IMR-90 (cell line): ENCODE measurements around the gene SARDH. TPM values are rescaled to one million over a fixed set of nuclear protein-coding genes. Genes with fewer than 3 reads are reported as not detected.

Source experiments
- ATAC-seq: fragments of 200-7000 bp; cut with Tn5 transposase; 2 replicates; pipeline ENCODE4 v1.9.1; 2020; ENCODE audit warnings: low read depth, mild to moderate bottlenecking, moderate library complexity
- BruUV-seq: library from RNA; stranded (reverse); fragments of 400-500 nt; replicated peaks from 2 replicates; lab custom pipeline; 2021; lab: Mats Ljungman, UMichigan
- CTCF ChIA-PET: fragments of 300-600 bp; formaldehyde crosslinking; extraction: SDS; loops from one replicate; lab custom pipeline; 2021; ENCODE audit warnings: antibody characterized with exemption; lab: Yijun Ruan, JAX
- POLR2A ChIA-PET: fragments of 300-600 bp; sonication (Branson Sonifier 250); formaldehyde crosslinking; loops from one replicate; lab custom pipeline; 2022; ENCODE audit warnings: antibody characterized with exemption; ENCODE audit not compliant: unreplicated experiment; lab: Charles Lee
- DNase-seq: peaks from one replicate; pipeline ENCODE4 v3.0.0; 2013
- H2AFZ ChIP-seq: replicated peaks from 2 replicates; pipeline ENCODE3; 2013; ENCODE audit warnings: low read length, mild to moderate bottlenecking; ENCODE audit not compliant: poor library complexity
- H2AK5ac ChIP-seq: 2 replicates; pipeline ENCODE4 v1.6.1; 2013; ENCODE audit warnings: low read depth, low read length, inconsistent platforms
- H2AK9ac ChIP-seq: replicated peaks from 2 replicates; pipeline ENCODE3; 2013; ENCODE audit warnings: mild to moderate bottlenecking, low read depth, low read length, moderate library complexity; ENCODE audit not compliant: poor library complexity
- H2BK120ac ChIP-seq: 2 replicates; pipeline ENCODE4 v1.6.1; 2013; ENCODE audit warnings: low read depth, low read length, inconsistent platforms
- H2BK15ac ChIP-seq: 3 replicates; pipeline ENCODE4 v1.6.1; 2013; ENCODE audit warnings: low read depth, low read length, inconsistent platforms
- H2BK20ac ChIP-seq: 2 replicates; pipeline ENCODE4 v1.6.1; 2013; ENCODE audit warnings: low read depth, mild to moderate bottlenecking, inconsistent platforms, low read length, moderate library complexity
- H2BK5ac ChIP-seq: 2 replicates; pipeline ENCODE4 v1.6.1; 2013; ENCODE audit warnings: mild to moderate bottlenecking, low read depth, low read length, inconsistent platforms; ENCODE audit not compliant: poor library complexity, severe bottlenecking
- H3K14ac ChIP-seq: replicated peaks from 2 replicates; pipeline ENCODE4 v1.6.1; 2013; ENCODE audit warnings: low read depth, low read length, inconsistent platforms
- H3K18ac ChIP-seq: 2 replicates; pipeline ENCODE4 v1.6.1; 2013; ENCODE audit warnings: low read depth, low read length, control low read depth
- H3K23ac ChIP-seq: 2 replicates; pipeline ENCODE4 v1.6.1; 2013; ENCODE audit warnings: low read depth, low read length, inconsistent platforms
- H3K27ac ChIP-seq: 2 replicates; pipeline ENCODE4 v1.5.1; 2013; ENCODE audit warnings: mild to moderate bottlenecking, control low read depth, low read length; ENCODE audit not compliant: insufficient read depth
- H3K27me3 ChIP-seq: 2 replicates; pipeline ENCODE4 v1.6.1; 2013; ENCODE audit warnings: low read length; ENCODE audit not compliant: control insufficient read depth, insufficient read depth
- H3K36me3 ChIP-seq: 2 replicates; pipeline ENCODE4 v1.6.1; 2013; ENCODE audit warnings: low read length, mixed read lengths; ENCODE audit not compliant: control insufficient read depth, insufficient read depth
- H3K4ac ChIP-seq: 2 replicates; pipeline ENCODE4 v1.6.1; 2013; ENCODE audit warnings: low read depth, low read length, inconsistent platforms
- H3K4me1 ChIP-seq: 2 replicates; pipeline ENCODE4 v1.6.1; 2013; ENCODE audit warnings: low read length, mixed read lengths; ENCODE audit not compliant: control insufficient read depth, insufficient read depth
- H3K4me2 ChIP-seq: 2 replicates; pipeline ENCODE4 v1.6.1; 2013; ENCODE audit warnings: low read depth, mild to moderate bottlenecking, control low read depth, low read length, moderate library complexity
- H3K4me3 ChIP-seq: 2 replicates; pipeline ENCODE4 v1.5.1; 2013; ENCODE audit warnings: low read depth, mild to moderate bottlenecking, control low read depth, low read length, moderate library complexity; ENCODE audit not compliant: insufficient read depth
- H3K56ac ChIP-seq: 2 replicates; pipeline ENCODE4 v1.6.1; 2013; ENCODE audit warnings: low read length, inconsistent platforms; ENCODE audit not compliant: insufficient read depth; ENCODE audit errors: extremely low read depth
- H3K79me1 ChIP-seq, 2 experiments: 2 replicates each; pipeline ENCODE4 v1.6.1; 2013; ENCODE audit warnings: low read length in 2 of 2, inconsistent platforms in 1 of 2, low read depth in 1 of 2
- H3K9ac ChIP-seq: 2 replicates; pipeline ENCODE4 v1.6.1; 2013; ENCODE audit warnings: low read depth, low read length, control low read depth
- H3K9me1 ChIP-seq: 2 replicates; pipeline ENCODE4 v1.6.1; 2013; ENCODE audit warnings: low read length, inconsistent platforms; ENCODE audit not compliant: insufficient read depth
- H3K9me3 ChIP-seq: 2 replicates; pipeline ENCODE4 v1.6.1; 2013; ENCODE audit warnings: low read length; ENCODE audit not compliant: control insufficient read depth, insufficient read depth
- H4K20me1 ChIP-seq: 2 replicates; pipeline ENCODE4 v1.6.1; 2013; ENCODE audit warnings: low read length, inconsistent platforms; ENCODE audit not compliant: insufficient read depth
- H4K5ac ChIP-seq: 2 replicates; pipeline ENCODE4 v1.6.1; 2013; ENCODE audit warnings: mild to moderate bottlenecking, low read depth, low read length, control low read depth
- H4K8ac ChIP-seq, 2 experiments: 2 replicates each; pipeline ENCODE4 v1.6.1; 2013; ENCODE audit warnings: low read depth in 2 of 2, low read length in 2 of 2, control low read depth in 1 of 2, inconsistent platforms in 1 of 2
- H4K91ac ChIP-seq: 2 replicates; pipeline ENCODE4 v1.6.1; 2013; ENCODE audit warnings: low read depth, low read length, inconsistent platforms; ENCODE audit not compliant: insufficient read depth
- BHLHE40 ChIP-seq: fragments of 150-350 bp; IDR thresholded peaks from 2 replicates; pipeline ENCODE4 v1.6.1; 2016; ENCODE audit warnings: mild to moderate bottlenecking, low read depth, low read length
- CHD1 ChIP-seq: IDR thresholded peaks from 2 replicates; pipeline ENCODE4 v1.6.1; 2012; ENCODE audit warnings: low read depth, low read length, improper control_type of control experiment
- FOS ChIP-seq: fragments of 150-350 bp; IDR thresholded peaks from 2 replicates; pipeline ENCODE4 v1.6.1; 2016; ENCODE audit warnings: low read depth, low read length
- MAZ ChIP-seq: IDR thresholded peaks from 2 replicates; pipeline ENCODE4 v1.6.1; 2012; ENCODE audit warnings: low read depth, mild to moderate bottlenecking, low read length, improper control_type of control experiment, moderate library complexity, borderline replicate concordance
- MXI1 ChIP-seq: IDR thresholded peaks from 2 replicates; pipeline ENCODE4 v1.6.1; 2012; ENCODE audit warnings: low read depth, mild to moderate bottlenecking, low read length, moderate library complexity, borderline replicate concordance
- NFE2L2 ChIP-seq: fragments of 150-350 bp; IDR thresholded peaks from 2 replicates; pipeline ENCODE4 v1.6.1; 2016; ENCODE audit warnings: low read depth, mild to moderate bottlenecking, low read length
- POLR2A ChIP-seq: IDR thresholded peaks from 2 replicates; pipeline ENCODE4 v1.6.1; 2012; ENCODE audit warnings: mild to moderate bottlenecking, low read depth, low read length
- RAD21 ChIP-seq: IDR thresholded peaks from 2 replicates; pipeline ENCODE4 v1.6.1; 2012; ENCODE audit warnings: low read length, improper control_type of control experiment
- RCOR1 ChIP-seq: IDR thresholded peaks from 2 replicates; pipeline ENCODE4 v1.6.1; 2012; ENCODE audit warnings: mild to moderate bottlenecking, low read length, improper control_type of control experiment; ENCODE audit not compliant: insufficient replicate concordance
- RFX5 ChIP-seq: IDR thresholded peaks from 2 replicates; pipeline ENCODE4 v1.8.0; 2012; ENCODE audit warnings: low read depth, mild to moderate bottlenecking, low read length, moderate library complexity
- SMC3 ChIP-seq: fragments of 150-350 bp; IDR thresholded peaks from 2 replicates; pipeline ENCODE4 v1.6.1; 2016; ENCODE audit warnings: low read depth, mild to moderate bottlenecking, antibody characterized with exemption, low read length, moderate library complexity
- WGBS, 2 experiments: methylation state at CpG; one replicate each; pipeline versions ENCODE4 v1.1.5 to v1.1.7; 2013; ENCODE audit warnings: missing lambda C conversion rate in 2 of 2; ENCODE audit not compliant: insufficient read length in 1 of 2; ENCODE audit errors: extremely low coverage in 2 of 2; 5-methylcytosine and 5-hydroxymethylcytosine counted together
- dilution Hi-C: fragments of 300-500 bp; cut with HindIII; formaldehyde crosslinking; loops from one replicate; pipeline ENCODE4 v1.14.3; 2018; ENCODE audit warnings: low sequenced_read_pairs; ENCODE audit not compliant: unreplicated experiment
- in situ Hi-C: fragments of 300-500 bp; cut with MboI; formaldehyde crosslinking; loops from 3 replicates; pipeline ENCODE4 v1.14.3; 2019; ENCODE audit warnings: low sequenced_read_pairs, inconsistent platforms, mixed read lengths
- intact Hi-C: fragments of 100-400 bp; cut with micrococcal nuclease; formaldehyde crosslinking; loops from 2 replicates; pipeline ENCODE4 v1.10.0; 2022
- polyA plus RNA-seq, 3 experiments: library from polyadenylated mRNA; depleted of rRNA; stranded (reverse); fragments of >200 nt; gene quantifications; 2 replicates each; pipeline ENCODE4 v1.2.3, GENCODE V29; 2012; ENCODE audit warnings: low replicate concordance in 1 of 3
- total RNA-seq: library from RNA; depleted of rRNA; stranded (reverse); fragments of >200 nt; gene quantifications from 2 replicates; pipeline ENCODE4 v1.2.3, GENCODE V29; 2012
- TF ChIP-seq, protein P1 (sequence below): conservative IDR thresholded peaks from 2 replicates; pipeline ENCODE4 v1.5.1; 2012; ENCODE audit warnings: mild to moderate bottlenecking, low read depth, low read length, improper control_type of control experiment
- TF ChIP-seq, protein P2 (sequence below): fragments of 150-350 bp; IDR thresholded peaks from 2 replicates; pipeline ENCODE4 v1.6.1; 2016; ENCODE audit warnings: low read depth, mild to moderate bottlenecking, low read length, moderate library complexity, borderline replicate concordance
- TF ChIP-seq, protein P3 (sequence below): fragments of 150-350 bp; IDR thresholded peaks from 2 replicates; pipeline ENCODE4 v1.6.1; 2017; ENCODE audit warnings: mild to moderate bottlenecking, antibody characterized with exemption, low read length, low read depth

Gene SARDH
- total and polyA plus RNA-seq, 2 of the 4 experiments (the other 2 are of a cell fraction): 5.0 to 7.5 TPM

DNA sequence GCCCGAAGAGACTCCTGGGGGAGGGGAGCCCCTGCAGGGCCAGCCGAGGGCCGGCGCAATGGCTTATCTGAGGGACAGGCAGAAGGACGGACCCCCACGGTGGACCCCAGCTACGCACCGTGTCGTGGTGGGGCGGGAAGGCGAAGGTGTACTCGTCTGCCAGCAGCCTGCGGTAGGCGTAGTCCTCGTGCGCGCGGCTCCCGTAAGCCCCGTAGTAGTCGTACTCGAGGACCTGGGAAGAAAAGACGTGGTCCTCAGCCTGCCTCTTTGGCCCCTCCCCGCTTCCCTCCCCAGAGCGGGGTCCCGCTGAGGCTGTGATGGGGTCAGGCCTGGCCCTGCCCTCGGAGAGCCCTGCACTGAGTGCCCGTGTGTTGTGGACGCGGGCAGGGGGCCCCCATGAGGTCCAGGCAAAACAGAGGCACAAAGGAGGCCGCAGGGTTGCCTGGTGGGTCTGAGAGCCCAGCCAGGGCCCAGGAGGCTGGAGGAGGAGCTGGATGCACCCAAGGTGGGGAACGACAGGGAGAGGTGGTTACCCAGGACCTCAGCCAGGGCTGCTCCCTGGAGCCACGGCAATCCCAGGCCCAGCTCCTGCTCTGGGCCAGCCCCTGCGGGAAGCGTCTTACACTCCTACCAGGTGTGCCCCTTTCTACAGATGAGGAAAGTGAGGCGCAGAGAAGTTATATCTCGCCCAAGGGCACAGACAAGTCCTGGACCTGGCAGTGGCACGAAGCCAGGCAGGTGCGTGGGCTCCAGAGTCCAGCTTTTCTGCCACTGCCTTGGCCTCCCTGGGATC is 35.2 kb downstream of the SARDH start:
- H3K4me1 ChIP-seq: peaks cover 14% of the 10 kb centered on the region
- H3K36me3 ChIP-seq: no peaks in the 10 kb centered on the region
- H3K23ac ChIP-seq: no peak overlapping the region
- CTCF ChIA-PET: interaction anchor here (0.7 kb wide), 1 partner anchor 118 kb away, joined by 3 read pairs; no protein-coding TSS in a partner anchor
- peak overlapping the region; percentile 87 for H2AFZ ChIP-seq
- peak overlapping the region; percentile 52; the same call in 1 of the 2 replicates for H3K18ac ChIP-seq
- peak overlapping the region; percentile 60 for H2AK9ac ChIP-seq
- H3K14ac ChIP-seq: 0 out of 2 replicates have a peak overlapping the region, but pooled peaks have one; percentile 21
- no peaks in the 10 kb centered on the region for H4K20me1 ChIP-seq
- H3K4me2 ChIP-seq: peak overlapping the region; percentile 4; the same call in 1 of the 2 replicates
- peaks cover 2% of the 10 kb centered on the region; the same call in 1 of the 2 replicates for H3K27me3 ChIP-seq
- dilution Hi-C loops: no loop called here
- peak overlapping the region; percentile 72; the same call in 1 of the 2 replicates for H3K4ac ChIP-seq
- no TSS peak for BruUV-seq
- no peak overlapping the region; the same call in 1 of the 2 replicates for H2BK120ac ChIP-seq
- no peak for ATAC-seq
- no peaks in the 10 kb centered on the region for H3K9me3 ChIP-seq
- no peaks in the 10 kb centered on the region for H3K9me1 ChIP-seq
- H2BK15ac ChIP-seq: no peak overlapping the region
- peak overlapping the region; percentile 98 for H4K5ac ChIP-seq
- no peak overlapping the region for H2BK20ac ChIP-seq
- no peak overlapping the region for H2BK5ac ChIP-seq
- H3K56ac ChIP-seq: no peak overlapping the region
- POLR2A ChIA-PET: no interaction called here
- peak overlapping the region; percentile 41; the same call in 1 of the 2 replicates for H3K9ac ChIP-seq
- no peak overlapping the region for H3K27ac ChIP-seq
- WGBS, 2 experiments: 44% methylated on average over 15 of the region's 39 CpGs; no CpG with 5 or more reads in 1 of the 2 experiments
- peak overlapping the region; percentile 43; the same call in 1 of the 2 replicates for H2AK5ac ChIP-seq
- in situ Hi-C loops: no loop called here
- H4K8ac ChIP-seq: peak overlapping the region; percentile 80 to 93
- intact Hi-C loops: no loop called here
- H3K79me1 ChIP-seq: no peaks in the 10 kb centered on the region
- no peak for DNase-seq
- H3K4me3 ChIP-seq: no peak overlapping the region
- H4K91ac ChIP-seq: peak overlapping the region; percentile 24; the same call in 1 of the 2 replicates
- TF ChIP-seq FOS (no peak), POLR2A (no peak), BHLHE40 (no peak), RAD21 (no peak), NFE2L2 (no peak), RFX5 (no peak), CHD1 (no peak), MXI1 (no peak), MAZ (no peak), SMC3 (no peak), RCOR1 (no peak)
- TF ChIP-seq, protein P1, sequence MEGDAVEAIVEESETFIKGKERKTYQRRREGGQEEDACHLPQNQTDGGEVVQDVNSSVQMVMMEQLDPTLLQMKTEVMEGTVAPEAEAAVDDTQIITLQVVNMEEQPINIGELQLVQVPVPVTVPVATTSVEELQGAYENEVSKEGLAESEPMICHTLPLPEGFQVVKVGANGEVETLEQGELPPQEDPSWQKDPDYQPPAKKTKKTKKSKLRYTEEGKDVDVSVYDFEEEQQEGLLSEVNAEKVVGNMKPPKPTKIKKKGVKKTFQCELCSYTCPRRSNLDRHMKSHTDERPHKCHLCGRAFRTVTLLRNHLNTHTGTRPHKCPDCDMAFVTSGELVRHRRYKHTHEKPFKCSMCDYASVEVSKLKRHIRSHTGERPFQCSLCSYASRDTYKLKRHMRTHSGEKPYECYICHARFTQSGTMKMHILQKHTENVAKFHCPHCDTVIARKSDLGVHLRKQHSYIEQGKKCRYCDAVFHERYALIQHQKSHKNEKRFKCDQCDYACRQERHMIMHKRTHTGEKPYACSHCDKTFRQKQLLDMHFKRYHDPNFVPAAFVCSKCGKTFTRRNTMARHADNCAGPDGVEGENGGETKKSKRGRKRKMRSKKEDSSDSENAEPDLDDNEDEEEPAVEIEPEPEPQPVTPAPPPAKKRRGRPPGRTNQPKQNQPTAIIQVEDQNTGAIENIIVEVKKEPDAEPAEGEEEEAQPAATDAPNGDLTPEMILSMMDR: no peak
- TF ChIP-seq, protein P2, sequence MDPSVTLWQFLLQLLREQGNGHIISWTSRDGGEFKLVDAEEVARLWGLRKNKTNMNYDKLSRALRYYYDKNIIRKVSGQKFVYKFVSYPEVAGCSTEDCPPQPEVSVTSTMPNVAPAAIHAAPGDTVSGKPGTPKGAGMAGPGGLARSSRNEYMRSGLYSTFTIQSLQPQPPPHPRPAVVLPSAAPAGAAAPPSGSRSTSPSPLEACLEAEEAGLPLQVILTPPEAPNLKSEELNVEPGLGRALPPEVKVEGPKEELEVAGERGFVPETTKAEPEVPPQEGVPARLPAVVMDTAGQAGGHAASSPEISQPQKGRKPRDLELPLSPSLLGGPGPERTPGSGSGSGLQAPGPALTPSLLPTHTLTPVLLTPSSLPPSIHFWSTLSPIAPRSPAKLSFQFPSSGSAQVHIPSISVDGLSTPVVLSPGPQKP: no peak
- TF ChIP-seq, protein P3, sequence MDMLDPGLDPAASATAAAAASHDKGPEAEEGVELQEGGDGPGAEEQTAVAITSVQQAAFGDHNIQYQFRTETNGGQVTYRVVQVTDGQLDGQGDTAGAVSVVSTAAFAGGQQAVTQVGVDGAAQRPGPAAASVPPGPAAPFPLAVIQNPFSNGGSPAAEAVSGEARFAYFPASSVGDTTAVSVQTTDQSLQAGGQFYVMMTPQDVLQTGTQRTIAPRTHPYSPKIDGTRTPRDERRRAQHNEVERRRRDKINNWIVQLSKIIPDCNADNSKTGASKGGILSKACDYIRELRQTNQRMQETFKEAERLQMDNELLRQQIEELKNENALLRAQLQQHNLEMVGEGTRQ: no peak
